Fibroblast of pulmonary artery (primary cell): Measurements from ENCODE around the gene PCBP2.

ENCODE experiments used
- DNase-seq: peaks from one replicate; pipeline ENCODE4 v3.0.0-alpha.2; 2010; ENCODE audit warnings: low read depth
- H3K4me3 ChIP-seq: replicated peaks from 2 replicates; pipeline ENCODE4 v1.5.1; 2011; ENCODE audit warnings: low read depth, mild to moderate bottlenecking, control low read depth, low read length, moderate library complexity
- CTCF ChIP-seq: IDR thresholded peaks from 2 replicates; pipeline ENCODE4 v1.5.1; 2011; ENCODE audit warnings: mild to moderate bottlenecking, control low read depth, low read length, inconsistent platforms; ENCODE audit errors: missing control alignments

The PCBP2 gene

GRCh38 chr12:53450936-53451335 is 966 bp upstream of the PCBP2 start:
- DNase-seq = no peak
- TF ChIP-seq CTCF = no peak
- H3K4me3 ChIP-seq = no peak overlapping the region

- DNase-seq = peak; percentile 88
- no peak for TF ChIP-seq CTCF
Observed at GRCh38 chr12:53452159-53453077, 516 bp downstream of the PCBP2 start.

GRCh38 chr12:53453953-53454640 is 2.2 kb downstream of the PCBP2 start:
- DNase-seq = no peak
- H3K4me3 ChIP-seq = peak overlapping the region; percentile 99
- TF ChIP-seq CTCF = no peak

More at GRCh38 chr12:53452159-53453077, 516 bp downstream of the PCBP2 start:
- peak overlapping the region; percentile 99 for H3K4me3 ChIP-seq

GRCh38 chr12:53454707-53455106 is 2.8 kb downstream of the PCBP2 start:
- DNase-seq = no peak
- peak overlapping the region; percentile 99 for H3K4me3 ChIP-seq
- TF ChIP-seq CTCF = no peak

GRCh38 chr12:53456654-53457366 is 4.9 kb downstream of the PCBP2 start:
- no peak for TF ChIP-seq CTCF
- no peak overlapping the region for H3K4me3 ChIP-seq
- DNase-seq = no peak

GRCh38 chr12:53459097-53459496 is 7.2 kb downstream of the PCBP2 start:
- H3K4me3 ChIP-seq = no peak overlapping the region
- DNase-seq = no peak
- no peak for TF ChIP-seq CTCF
